Ammon's horn (tissue), 1 donor: ENCODE results near the gene ALDH1A2.

Experiments
- DNase-seq: peaks from one replicate; pipeline ENCODE4 v3.0.0-alpha.2; 2016; ENCODE audit warnings: low spot score

The ALDH1A2 gene

DNA sequence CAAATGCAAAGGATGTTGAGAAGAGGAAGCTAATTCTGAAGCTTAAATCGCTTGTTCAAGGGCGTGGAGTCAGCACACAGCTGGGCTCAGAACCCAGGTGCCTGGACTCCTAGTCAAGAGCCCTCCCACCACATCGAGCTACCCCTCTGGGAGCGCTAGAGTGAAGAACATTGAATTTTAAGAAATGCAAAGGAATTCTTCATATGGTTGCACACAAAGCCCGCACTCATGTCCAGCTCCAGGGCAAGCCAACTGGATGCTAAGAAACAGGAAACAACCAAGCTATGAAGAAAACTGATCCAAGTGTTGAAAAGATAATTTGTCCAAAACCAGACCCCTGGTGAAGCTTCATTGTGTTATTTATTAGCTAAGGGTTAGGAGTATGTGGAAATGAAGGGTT, 122.3 kb downstream of the ALDH1A2 start:
- DNase-seq: no peak

DNA sequence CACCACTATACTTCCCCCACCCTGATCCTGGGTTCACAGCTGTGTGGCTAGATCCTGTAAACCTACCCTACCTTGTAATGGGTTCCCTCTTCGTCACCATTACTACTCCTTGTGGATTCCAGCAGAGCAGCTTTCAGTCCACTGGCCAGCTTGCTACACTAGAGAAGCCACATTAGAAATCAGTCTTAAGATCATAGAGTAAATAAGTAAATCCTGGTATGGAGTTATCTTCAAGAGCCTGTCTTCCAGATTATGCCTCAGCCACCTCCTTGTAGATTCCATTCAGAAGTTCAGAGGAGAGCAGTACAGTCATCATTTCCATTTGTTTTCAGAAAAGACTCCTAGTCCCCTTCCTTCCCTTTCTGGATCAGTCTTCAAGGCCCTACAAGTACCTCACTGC, 123.7 kb downstream of the ALDH1A2 start:
- no peak for DNase-seq

DNA sequence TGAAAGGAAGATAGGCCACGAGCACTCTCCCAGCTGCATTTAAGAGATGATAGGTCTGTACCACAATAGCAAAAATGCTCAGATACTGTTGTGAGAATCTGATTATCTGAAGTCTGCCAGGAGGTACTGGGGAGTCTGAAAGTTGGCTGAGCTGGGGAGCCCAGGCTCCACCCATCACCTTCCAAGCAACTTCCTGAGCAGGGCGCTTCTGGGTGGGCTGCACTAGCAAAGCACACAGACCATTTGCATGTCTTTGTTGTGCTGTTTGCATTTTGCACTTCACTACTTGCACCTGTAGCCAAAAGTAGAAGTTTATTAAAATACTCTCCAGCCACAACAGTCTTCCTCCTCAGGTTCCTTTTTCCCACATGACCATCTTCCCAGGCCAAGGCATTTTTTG, 133.2 kb downstream of the ALDH1A2 start:
- no peak for DNase-seq

DNA sequence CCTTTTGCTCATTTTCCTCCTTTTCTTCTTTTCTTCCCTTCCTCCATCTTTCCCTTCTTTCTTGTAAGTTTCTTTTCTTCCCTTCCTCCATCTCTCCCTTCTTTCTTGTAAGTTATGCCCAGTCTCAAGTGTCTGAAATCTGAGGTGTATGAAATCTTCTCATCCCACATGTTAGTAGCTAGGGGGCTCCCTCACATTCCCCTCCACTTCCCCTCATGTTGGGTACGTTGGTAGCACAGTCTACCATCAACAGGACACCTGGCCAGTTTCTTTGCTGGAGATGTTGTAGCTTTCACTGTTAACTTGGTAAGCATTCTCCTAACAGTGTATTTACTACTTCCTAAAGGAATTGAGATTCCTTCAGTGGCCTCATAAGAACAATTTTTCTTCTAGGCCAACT, 133.9 kb downstream of the ALDH1A2 start:
- no peak for DNase-seq

DNA sequence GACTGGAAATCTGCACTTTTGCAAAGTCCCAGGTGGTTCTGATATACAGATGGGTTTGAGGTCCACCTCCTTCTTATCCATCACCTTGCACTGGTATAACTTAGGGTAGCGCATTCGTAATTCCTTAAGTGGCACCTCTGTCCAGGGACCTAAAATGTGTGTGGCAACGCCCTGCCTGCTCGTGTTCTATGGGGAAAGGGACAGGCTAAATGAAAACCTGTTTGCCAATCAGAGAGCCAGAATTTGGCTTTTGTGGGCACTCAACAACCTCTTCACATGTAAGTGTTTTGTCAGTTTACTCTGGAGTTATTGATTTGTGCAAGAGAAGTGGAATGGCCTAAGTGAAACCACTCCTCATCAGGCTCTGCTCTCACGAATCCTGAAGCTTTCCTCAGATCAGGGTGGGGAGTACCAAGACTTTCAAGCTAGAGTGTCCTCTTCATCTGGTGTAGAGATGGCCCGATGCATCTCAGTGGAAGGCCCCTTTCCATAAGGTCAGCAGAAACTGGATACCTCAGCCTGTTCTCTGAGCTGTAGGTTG, 138.3 kb downstream of the ALDH1A2 start:
- no peak for DNase-seq

DNA sequence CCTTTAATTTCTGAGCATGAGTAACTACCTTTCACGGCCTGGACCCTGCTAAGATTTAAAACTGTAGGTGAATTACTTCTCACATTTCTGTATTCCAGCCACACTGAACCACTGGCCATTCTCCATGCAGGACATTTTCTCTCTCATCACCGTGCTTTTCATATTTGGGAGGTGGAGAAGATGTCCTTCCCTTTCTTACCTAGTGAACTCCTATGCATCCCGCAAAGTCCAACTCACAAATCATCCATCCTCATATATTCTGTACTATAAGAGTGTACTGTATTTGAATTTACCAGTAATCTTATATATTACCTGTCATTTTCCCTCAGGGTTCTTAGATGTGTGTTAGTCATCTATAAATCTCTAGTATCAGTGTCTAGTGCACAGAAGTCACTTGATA, 139.9 kb downstream of the ALDH1A2 start:
- DNase-seq: no peak

DNA sequence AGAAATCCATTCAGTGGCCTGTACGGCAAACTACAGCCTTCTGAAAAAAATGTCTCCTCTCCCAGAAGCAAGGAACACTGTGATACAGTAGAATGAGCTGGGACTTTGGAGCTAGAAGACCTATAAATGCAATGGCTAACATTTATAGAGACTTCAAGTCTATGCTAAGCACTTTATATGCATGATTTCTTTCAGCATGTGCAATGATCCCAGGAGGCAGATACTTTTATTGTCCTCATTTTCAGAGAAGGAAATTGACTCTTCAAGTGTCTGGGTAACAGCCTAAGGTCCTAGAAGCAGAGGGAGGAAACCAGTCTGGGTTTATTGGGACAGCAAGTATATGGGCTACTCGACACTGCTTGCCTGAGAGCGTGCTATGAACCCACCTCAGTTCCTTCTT, 140.9 kb downstream of the ALDH1A2 start:
- no peak for DNase-seq

DNA sequence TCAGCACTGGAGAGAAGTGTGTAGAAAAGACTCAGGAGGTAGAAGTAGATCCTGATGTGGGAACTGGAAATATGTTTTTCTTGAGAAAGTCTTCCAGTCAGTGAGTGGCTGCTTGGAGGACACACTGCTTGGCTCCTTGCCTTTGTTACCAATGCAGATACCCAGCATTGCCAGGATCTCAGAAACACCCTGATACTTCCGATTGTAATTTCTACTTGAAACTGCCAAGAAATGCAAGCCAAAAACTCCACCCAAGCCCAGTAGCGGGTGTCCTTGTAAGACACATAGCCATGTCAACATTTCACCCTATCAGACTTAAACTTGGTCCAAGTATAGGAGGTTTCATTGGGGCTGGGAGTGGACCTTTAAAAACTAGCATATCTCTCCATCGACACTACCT, 141.8 kb downstream of the ALDH1A2 start:
- DNase-seq: no peak

DNA sequence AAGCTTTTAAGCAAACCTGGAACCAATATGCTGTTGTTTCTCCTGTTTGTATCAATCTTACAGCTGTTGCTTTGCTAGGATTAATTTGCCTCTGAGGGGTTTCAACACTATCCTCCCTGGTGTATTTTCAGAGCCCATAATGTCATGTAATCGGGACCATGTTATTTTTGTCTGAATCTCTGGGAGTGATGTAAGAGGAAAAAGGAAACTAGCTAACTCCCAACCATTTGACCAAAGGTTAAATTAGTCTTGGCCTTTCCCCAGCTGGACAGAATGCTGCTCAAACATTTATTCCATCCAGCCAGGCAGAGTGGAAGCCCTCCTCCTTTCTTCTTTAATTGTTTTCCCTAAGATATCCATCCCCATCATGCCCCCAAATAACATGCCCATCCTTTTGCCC, 142.2 kb downstream of the ALDH1A2 start:
- DNase-seq: no peak

DNA sequence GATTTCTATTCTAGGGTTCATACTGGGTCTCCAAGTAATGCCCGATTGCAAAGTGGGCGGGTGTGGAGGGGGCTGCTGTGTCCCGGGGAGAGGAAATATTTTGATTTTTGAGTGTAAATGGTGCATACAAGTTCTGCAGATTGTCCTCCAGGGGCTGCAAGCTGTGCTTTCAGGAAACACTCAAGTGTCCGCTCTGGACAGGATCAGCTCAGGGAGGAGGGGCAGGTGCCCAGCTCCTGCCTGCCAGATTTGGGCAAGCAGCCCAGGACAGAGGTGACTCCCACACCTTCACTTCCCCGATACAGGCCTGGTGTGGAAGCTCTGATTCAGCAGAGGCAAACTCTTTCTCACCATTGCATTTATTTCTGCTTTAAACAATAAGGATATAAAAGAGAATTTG, 142.7 kb downstream of the ALDH1A2 start:
- no peak for DNase-seq

DNA sequence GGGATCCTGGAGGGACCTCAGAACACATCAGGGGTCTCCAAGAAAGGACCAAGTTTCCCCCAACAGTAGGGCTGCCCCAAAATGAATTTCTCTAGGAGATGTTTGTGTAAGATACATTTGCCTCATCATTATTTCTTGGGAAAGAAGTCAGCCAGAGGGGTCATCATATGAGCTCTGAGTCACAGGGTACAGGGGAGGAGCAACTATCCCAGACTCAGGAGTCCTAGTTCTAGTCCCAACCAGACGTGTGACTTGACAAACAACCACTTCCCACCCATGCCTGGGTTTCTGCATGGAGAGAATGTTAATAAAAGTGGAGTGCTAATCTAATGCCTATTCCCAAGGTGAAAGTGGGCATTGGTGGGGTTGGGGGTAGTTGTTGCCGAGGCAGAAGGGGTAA, 144.1 kb downstream of the ALDH1A2 start:
- DNase-seq: no peak

DNA sequence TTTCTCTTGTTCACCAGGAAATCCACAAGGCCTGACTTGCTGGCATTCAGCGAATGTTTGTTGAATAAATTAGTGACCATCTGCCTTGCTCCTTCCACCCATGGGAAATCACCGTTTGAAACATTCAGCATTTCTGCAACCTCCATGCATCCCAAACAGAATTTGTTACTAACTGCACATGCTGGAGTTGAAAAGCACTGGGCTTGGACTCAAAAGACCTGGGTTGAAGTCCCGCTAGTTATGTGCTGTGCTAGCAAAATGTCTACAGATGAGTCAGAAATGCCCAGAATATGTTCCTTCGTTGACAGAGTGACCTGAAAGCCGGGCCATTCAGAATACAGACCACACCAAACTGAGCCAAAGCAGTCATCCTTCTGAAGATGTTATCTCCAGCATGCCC, 144.6 kb downstream of the ALDH1A2 start:
- DNase-seq: no peak

DNA sequence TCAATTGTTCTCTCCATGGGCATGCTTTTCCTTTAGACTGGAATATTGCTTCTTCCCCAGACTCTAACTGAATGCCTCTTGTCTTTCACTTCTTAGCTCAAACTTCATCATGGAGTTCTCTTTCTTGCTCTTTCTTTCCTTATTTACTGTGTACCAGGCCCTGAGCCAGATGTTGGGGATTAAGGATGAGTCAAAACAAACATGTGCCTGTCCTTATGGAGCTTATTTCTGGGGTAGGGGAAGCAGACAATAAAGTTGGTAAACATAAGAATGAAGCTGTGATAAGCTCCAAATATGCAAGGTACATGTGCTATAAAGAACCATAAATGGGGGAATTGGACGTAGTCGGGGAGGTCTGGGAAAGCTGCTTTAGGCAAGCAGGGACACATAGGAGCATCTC, 145.8 kb downstream of the ALDH1A2 start:
- DNase-seq: no peak

DNA sequence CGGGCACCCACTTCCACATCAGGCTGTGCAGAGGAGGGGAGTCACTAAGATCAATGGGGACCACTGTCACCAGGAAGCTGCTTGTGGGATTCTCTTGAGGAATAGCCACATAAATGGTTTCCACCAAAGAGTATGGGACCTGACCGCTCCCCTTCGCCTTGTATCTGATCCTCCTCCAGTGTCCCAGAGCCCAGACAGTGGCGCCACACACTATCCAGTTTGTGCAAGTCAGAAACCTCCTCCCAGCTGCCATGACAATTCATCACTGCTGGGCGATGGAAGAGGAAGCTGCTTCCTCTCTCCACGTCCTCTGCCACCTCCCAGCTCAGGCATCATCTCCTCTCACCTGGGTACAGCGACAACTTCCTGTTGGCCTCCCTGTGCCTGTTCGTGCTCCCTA, 147.5 kb downstream of the ALDH1A2 start:
- no peak for DNase-seq

DNA sequence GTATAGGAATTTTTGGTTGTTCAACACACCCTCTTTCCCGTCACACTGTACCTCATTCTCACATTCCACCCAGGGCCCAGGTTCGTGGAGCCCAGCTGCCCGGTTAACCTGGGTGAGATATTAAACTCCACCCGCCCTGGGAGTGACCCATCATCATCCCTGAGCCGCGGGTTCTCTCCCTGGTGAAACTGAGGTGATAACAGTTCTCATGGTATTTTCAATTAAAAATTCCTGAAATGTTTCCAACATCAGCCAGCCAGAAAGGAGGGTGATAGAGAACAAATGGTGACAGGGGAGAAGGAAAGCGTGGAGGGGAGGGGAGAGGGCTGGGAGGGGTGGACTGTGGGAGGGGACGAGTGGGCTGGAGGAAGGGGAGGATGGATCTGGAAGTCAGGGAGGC, 148.8 kb downstream of the ALDH1A2 start:
- DNase-seq: no peak

DNA sequence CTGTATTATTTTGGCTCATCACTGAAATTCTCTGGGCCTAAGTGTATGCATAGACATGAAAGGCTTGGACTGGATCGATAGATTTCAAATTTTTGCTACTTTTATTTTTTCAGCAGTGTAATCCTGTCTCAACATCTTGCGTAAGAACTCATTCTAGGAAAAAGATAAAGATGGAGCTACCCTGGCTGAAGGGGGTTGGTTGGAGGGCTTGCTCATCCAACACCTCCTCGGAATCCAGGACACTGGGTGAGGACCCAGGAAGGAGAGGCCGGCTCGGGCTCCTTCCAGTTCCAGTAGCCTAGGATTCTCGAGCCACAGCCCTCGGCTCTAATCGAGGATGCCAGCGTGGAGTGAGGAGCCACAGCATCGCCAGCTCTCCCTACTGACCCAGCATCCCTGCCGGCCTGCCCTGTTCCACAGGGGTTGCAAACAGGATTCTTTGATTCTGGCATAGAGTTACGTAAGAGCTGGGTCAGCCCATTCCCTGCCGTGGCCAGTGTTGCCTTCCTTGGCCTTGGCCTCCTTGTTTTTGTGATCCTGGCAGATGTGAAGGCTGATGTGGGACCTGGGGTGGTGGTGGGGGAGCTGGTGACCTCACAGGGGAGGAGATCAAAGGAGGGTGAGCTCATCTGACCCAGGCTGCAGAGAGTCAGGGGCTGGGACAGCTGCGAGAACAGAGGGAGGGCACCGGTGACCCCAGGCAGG, 149.5 kb downstream of the ALDH1A2 start:
- no peak for DNase-seq

DNA sequence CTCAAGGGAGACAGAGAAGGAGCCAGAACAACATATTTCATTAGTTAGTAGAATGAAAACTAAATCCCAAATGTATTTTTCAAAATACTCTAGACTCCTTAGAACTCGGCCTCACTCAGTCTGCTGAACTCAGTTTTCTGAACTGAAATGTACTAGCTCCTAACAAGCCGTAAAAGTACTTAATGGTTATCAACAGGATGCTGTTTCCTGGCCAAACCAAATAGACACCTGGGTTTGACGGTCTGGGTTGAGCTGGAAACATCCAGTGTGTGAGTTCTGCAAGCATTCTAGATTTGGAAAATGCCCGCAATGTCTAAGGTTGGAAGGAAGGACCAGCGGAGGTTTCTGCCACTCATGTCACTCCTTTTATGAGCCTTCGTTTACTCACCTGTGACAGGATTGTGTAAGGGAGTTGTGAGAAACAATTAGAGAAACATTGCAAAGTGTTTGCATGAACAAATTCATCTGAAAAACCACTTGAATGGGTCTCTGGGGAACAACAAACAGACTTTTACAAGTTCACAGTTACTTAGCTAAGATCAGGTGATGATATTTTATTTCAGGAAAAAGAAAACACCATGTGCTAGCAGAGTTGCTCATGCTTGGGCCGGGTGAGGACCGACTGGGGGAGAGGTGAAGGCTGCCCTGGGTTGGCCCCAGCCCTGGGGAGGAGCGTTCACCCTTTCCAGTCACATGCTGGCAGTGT, 151.0 kb downstream of the ALDH1A2 start:
- no peak for DNase-seq

DNA sequence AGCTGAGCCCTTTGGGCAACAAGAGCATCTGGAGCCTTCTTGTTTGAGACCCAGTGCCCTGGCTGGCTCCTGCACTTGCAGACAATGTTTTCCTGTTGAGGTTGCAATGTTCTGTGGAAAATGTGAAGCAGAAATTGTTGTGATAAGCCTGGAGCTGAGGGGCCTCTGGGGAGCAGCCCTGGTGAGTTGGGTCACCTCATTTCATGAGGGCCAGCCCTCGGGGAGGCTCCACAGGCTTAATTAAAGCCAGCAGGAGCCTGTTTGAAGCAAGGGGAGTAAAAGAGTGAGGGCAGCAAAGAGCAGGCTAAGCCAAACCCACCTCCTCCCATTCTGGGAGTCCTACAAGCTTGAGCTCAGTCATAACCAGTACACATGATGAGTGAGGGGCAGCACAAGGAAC, 154.3 kb downstream of the ALDH1A2 start:
- DNase-seq: no peak

DNA sequence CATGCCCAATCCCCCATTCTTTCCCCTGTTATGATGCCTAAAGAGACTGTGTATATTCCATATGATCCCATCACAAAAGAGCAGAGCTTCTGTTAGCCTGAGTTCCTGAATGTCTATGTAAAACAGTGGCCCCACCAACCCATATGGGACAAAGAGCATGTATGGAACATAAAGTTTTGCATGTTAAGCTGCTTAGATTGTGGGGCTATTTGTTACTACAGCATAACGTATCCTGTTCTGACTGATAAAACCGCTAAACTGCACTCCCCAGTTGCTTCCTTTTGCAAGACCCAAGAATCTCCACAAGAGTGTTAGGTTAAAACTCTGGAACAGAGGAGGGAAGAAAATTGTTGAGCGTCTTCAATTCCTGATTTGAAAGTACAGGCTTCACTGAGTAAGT, 154.8 kb downstream of the ALDH1A2 start:
- DNase-seq: no peak

DNA sequence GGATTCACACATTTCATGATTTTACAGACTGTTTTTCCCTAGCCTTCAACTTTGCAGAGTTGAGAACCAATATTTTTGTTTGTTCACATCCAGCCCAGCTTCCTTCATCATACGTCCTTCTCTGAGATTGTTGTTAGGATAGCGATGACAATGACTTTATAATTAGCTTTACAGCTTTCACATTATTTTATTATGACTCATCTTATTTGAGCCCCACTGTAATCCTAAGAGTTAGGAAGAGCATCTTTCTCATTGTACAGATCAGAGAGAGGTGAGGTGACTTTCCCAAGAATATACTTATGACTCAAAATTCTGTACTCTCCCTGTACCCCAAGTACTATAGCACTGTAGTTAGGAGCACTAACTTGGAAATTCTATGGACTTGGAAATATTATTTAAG, 156.1 kb downstream of the ALDH1A2 start:
- no peak for DNase-seq

DNA sequence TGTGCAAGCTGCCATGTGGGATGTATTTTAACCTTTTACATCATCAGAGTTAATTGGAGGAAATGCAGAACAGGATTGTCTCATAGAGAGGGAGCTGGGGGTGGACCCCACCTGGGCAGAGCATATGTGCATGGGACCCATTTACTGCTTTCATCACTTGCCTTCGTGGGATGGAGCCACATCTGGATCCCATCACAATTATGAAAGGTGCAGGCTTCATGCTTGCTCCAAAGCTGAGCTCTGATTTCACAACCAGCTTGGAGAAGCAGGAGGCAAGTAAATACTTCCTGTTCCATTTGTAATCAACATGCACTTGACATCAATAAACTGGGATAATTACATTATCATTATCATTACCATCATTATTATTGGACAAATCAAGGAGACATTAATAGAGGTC, 161.9 kb downstream of the ALDH1A2 start:
- DNase-seq: no peak
